Stimulated activated CD4-positive, alpha-beta T cell treated with anti-CD3 and anti-CD28 coated beads, Interleukin-4, amount 100 ng/mL, for 1 hour (primary cell): Measurements from ENCODE around the gene PLD1.

Experiments used
- DNase-seq: peaks from one replicate; pipeline ENCODE4 v3.0.0-alpha.2; 2020

The PLD1 gene

GRCh38 chr3:171790898-171791691 lies 19.2 kb downstream of the PLD1 start:
- DNase-seq, result no peak

DNA sequence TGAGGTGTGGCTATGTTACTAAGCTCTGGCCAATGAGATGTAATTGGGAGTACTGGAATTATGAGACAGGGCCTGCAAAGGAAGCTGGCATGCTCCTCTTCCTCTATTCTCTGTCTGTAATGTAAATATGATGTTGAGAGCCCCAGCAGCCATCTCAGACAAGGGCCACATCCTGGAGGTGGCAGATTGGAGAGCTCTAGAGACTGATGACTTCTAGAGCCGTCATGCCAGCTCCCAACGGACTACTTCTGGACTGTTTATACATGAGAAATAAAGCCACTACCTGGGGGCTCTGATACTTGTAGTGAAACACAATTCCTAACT lies 19.7 kb downstream of the PLD1 start:
- no peak for DNase-seq

DNA sequence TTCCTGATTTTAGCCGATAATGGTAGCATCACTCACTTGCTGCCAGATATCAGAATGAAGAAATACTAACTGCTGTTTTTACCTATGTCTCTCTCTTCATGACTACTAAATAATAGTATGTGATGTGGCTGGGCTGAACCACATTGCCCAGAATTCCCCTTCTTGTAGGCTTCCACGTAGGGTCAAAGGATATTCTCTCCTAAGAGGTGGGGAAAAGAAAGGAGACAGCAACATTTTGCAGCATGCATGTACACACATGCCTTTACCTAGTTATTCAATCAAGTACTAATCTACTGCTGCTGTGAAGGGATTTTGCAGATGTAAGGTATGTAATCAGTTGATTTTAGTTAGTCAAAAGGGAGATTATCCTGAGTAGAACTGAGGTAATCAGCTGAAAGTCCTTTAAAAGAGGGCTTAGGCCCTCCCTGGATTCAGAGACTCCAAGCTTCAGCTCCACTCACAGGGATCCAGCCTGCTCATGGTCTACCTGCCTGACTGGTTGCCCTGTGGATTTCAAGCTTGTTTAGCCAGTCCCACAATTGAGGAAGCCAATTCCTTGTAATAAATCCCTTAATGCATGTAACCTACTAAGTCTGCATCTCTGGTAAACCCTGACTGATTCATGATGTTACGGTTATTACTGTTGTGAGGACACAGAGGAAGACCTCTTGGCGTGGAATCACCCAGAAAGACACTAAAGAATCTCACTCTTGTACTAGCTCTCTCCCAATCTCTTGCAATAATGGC lies 20.4 kb downstream of the PLD1 start:
- no peak for DNase-seq

GRCh38 chr3:171788546-171789351 lies 21.5 kb downstream of the PLD1 start:
- DNase-seq, result no peak

DNA sequence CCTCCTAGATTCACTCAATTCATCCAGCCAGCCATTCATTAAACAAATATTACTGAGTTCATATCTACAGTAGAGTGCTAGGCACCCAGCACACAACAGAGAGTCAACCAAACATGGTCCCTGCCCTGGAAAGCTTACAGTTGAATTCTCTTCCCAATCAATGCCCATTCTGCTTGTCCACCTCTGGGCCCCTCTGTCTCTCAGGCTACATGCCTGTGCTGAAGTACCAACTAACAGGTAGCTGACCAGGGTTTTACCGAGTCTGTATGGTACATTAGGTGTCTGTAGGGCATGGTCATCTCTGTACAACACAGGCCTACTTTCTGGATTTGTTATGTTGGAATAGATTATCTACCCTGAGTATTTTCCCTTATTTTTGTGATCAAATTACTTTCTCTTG lies 23.3 kb downstream of the PLD1 start:
- no peak for DNase-seq

- no peak for DNase-seq
Measured at GRCh38 chr3:171784937-171785336, 25.3 kb downstream of the PLD1 start.

DNA sequence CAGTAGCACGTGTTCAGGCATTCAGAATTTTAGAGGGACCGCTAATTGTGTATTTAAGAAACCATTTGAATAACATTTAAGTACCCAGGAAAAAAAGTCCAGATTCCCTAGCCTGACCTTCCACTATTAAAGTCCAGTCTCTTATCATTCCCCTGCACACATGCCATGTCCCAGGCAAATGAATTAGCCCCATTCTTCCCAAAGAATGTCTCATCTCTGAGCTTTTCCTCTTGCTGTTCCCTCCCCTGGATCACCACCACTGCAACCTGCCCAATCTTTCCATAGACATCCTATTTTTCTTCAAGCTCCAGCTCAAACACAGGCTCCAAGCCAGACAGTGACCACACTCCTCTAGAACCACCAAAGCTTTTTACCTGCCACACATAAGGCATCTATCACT lies 25.9 kb downstream of the PLD1 start:
- no peak for DNase-seq

DNA sequence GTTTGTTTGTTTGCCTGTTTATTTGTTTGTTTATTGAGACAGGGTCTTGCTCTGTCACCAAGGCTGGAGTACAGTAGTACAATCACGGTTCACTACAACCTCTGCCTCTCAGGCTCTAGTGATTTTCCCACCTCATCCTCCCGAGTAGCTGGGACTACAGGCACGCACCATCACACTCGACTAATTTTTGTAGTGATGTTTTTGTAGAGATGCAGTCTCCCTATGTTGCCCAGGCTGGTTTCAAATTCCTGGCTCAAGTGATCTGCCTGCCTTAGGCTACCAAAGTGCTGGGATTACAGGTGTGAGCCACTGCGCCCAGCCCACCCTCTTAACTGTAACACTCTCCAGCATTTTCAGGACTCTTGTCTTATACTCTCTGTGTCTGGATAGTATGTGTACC lies 26.7 kb downstream of the PLD1 start:
- DNase-seq, result no peak

- no peak for DNase-seq
Measured at GRCh38 chr3:171783086-171783485, 27.2 kb downstream of the PLD1 start.

- no peak for DNase-seq
Measured at GRCh38 chr3:171782617-171783016, 27.7 kb downstream of the PLD1 start.

DNA sequence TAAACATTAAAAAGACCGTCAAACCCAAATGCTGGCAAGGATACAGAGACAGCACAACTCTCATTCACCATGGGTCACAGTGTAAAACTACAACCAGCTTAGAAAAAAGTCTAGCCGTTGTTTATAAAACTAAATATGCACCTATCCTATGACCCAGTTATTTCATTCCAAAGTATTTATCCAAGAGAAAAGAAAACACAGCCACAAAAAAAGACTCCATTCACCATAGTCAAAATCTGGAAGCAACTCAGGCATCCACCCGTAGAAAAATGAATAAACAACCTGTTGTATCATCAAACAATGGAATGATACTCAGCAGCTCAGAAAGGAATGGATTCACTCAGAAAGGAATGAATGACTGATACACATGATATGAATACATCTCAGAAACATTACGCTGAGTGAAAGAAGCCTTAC lies 28.6 kb downstream of the PLD1 start:
- no peak for DNase-seq

GRCh38 chr3:171778493-171778892 lies 31.8 kb downstream of the PLD1 start:
- DNase-seq, result no peak

- DNase-seq, result no peak
Measured at GRCh38 chr3:171777596-171777995, 32.7 kb downstream of the PLD1 start.

DNA sequence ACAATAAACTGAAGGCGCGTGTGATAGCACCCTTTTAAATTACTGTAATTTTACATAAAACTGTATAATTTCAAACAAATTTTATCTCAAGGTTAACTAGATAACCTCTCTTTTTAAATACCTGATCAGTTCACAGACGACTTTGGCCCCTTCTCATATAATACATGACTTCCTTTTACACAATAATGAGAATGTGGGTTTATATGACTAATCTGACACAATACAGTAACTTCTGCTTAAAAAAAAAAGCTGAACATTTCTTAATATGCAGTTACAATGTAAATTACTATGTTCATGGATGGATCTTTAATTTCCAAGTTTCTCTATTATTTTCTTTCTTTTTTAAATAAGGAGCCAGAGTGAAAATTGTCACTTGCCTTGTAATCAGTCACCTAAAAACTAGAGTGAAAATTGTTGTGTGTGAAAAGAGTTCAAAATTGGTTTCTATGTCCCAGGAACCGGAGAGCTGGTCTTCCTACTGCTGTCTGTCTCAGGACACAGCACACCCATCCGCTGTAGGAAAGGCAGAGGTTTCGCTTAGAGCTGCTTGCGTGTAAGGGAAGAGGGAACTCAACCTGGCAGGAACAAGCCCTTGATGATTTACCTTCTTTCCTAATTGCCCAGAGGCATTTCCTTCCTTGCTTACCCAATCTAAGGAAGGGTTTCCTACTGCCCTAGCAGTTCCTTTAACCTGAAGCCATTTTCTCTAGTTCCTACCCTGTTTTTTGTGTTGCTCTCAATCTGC lies 33.3 kb downstream of the PLD1 start:
- DNase-seq, result no peak

DNA sequence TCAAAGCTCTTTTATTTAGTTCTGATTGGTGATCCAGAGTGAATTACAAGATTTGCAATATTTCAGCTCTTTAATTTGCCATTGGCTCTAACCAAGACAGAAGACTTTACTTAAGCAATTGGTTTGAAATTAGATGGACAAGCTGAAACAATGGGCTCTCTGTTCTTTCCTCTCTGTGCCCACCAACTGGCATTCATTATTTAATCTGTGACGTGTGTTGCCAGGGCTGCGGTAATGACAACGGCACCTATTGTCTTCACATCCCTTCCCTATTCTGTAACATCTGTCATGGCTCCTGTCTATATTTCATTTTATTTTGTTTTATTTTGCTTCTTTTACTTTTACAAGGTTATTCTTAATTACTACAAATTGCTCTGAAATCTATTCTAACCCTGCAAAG lies 33.9 kb downstream of the PLD1 start:
- DNase-seq, result no peak

GRCh38 chr3:171775943-171776342 lies 34.3 kb downstream of the PLD1 start:
- no peak for DNase-seq

DNA sequence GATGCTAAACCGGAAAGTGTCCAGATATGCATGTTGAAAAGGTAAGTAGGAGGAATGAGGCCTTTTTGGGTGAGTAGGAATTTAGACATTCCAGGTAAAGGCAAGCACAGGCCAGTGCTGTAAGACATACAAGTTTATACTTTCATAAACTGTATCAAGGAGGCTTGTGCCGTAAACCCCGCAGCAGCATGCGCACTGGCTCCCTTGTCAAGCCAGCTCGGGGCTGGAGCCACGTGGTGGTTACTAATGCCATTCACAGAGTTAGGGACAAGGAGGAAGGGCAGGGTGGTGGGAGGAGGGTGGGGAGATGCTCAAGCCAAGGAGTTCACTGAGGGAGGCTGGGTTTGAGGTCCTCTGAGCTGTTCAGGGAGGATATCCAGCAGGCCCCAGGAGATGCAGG lies 35.8 kb downstream of the PLD1 start:
- no peak for DNase-seq

GRCh38 chr3:171772427-171773056 lies 37.7 kb downstream of the PLD1 start:
- peak; percentile 36 for DNase-seq

- DNase-seq, result no peak
Measured at GRCh38 chr3:171770689-171771620, 39.3 kb downstream of the PLD1 start.

DNA sequence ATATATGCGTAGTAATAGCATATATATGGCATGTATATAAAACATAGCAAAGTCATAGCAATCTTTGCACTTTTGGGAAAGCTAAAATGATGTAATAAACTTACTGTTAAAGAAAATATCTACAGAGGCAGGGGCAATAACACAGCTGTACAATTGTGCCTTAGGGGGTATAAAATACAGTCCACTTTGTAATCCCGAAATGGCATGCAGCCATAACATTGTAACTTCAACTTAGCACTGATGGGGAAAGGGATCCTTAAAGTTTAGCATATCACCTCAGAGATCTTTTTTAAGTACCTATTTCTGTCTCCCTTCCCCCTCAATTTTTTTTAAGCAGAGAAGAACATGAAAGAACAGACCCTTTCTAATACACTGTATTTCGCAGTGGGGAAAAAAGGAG lies 40.8 kb downstream of the PLD1 start:
- no peak for DNase-seq

- DNase-seq, result no peak
Measured at GRCh38 chr3:171768986-171769385, 41.3 kb downstream of the PLD1 start.
